HCT116 (cell line): ENCODE measurements around the gene VDAC2. TPM values are rescaled to one million over a fixed set of nuclear protein-coding genes. Genes with fewer than 3 reads are reported as not detected.

Experiments used
- ATAC-seq: fragments of 200-7000 bp; cut with Tn5 transposase; 2 replicates; pipeline ENCODE4 v1.9.1; 2020; ENCODE audit warnings: mild to moderate bottlenecking, moderate library complexity
- BruUV-seq: library from RNA; stranded (reverse); fragments of 400-500 nt; replicated peaks from 2 replicates; lab custom pipeline; 2021; lab: Mats Ljungman, UMichigan
- CTCF ChIA-PET: fragments of 300-600 bp; sonication (Branson Sonifier 250); formaldehyde crosslinking; loops from one replicate; lab custom pipeline; 2021; ENCODE audit warnings: antibody characterized with exemption; lab: Charles Lee
- POLR2A ChIA-PET: fragments of 300-600, 350-600 bp; sonication (Branson Sonifier 250); formaldehyde crosslinking; loops from one replicate; lab custom pipeline; 2021; ENCODE audit warnings: antibody characterized with exemption; lab: Charles Lee
- RAD21 ChIA-PET, 2 experiments: fragments of 300-600 bp; sonication (Branson Sonifier 250); formaldehyde crosslinking; loops; one replicate each; lab custom pipeline; 2023; ENCODE audit warnings: low total read pairs in 2 of 2; ENCODE audit not compliant: uncharacterized antibody in 2 of 2, unreplicated experiment in 2 of 2, low non-redundant PET in 1 of 2; lab: Charles Lee
- DNase-seq: peaks from one replicate; pipeline ENCODE4 v3.0.0-alpha.2; 2010; ENCODE audit warnings: low read depth, low spot score
- H2AFZ ChIP-seq: fragments of 200-600 bp; shearing (Covaris generic), sonication (generic); 2 replicates; pipeline ENCODE4 v1.6.1; 2017; ENCODE audit warnings: low read depth, mixed run types, mixed read lengths, antibody characterized with exemption, low read length; ENCODE audit not compliant: poor library complexity, severe bottlenecking
- H3K27ac ChIP-seq: 2 replicates; pipeline ENCODE4 v1.5.1; 2012; ENCODE audit warnings: low read depth, low read length
- H3K27me3 ChIP-seq: fragments of 200-600 bp; sonication (generic); 2 replicates; pipeline ENCODE4 v1.6.1; 2016; ENCODE audit warnings: mixed run types, low read length, mixed read lengths; ENCODE audit not compliant: insufficient read depth
- H3K36me3 ChIP-seq, 2 experiments: fragments of 200-500 bp in 1 of 2; fragments of 200-600 bp in 1 of 2; sonication (Bioruptor generic) in 1 of 2; sonication (generic) in 1 of 2; 2 replicates each; pipeline versions ENCODE4 v1.5.1 to v1.6.1; 2014 to 2016; ENCODE audit warnings: low read length in 2 of 2, inconsistent platforms in 1 of 2, mixed read lengths in 1 of 2, mixed run types in 1 of 2; ENCODE audit not compliant: insufficient read depth in 2 of 2, control insufficient read depth in 1 of 2
- H3K4me1 ChIP-seq, 2 experiments: fragments of 200-600 bp in 1 of 2; sonication (generic) in 1 of 2; 2 replicates each; pipeline versions ENCODE4 v1.5.1 to v1.6.1; 2012 to 2017; ENCODE audit warnings: low read length in 2 of 2, inconsistent platforms in 1 of 2, mild to moderate bottlenecking in 1 of 2, mixed read lengths in 1 of 2, mixed run types in 1 of 2, moderate library complexity in 1 of 2; ENCODE audit not compliant: insufficient read depth in 2 of 2, control insufficient read depth in 1 of 2
- H3K4me2 ChIP-seq: fragments of 200-600 bp; sonication (generic); 2 replicates; pipeline ENCODE4 v1.6.1; 2017; ENCODE audit warnings: mixed run types, low read length, mixed read lengths
- H3K4me3 ChIP-seq, 2 experiments: fragments of 200-600 bp in 1 of 2; sonication (generic) in 1 of 2; replicated peaks in 1 of 2; 2 replicates each; pipeline ENCODE4 v1.5.1; 2011 to 2016; ENCODE audit warnings: low read length in 2 of 2, control low read depth in 1 of 2, low read depth in 1 of 2, mild to moderate bottlenecking in 1 of 2, mixed read lengths in 1 of 2, mixed run types in 1 of 2
- H3K79me2 ChIP-seq: fragments of 200-600 bp; sonication (generic); 2 replicates; pipeline ENCODE4 v1.6.1; 2017; ENCODE audit warnings: mild to moderate bottlenecking, mixed run types, low read length, moderate library complexity, mixed read lengths; ENCODE audit not compliant: insufficient read depth
- H3K9ac ChIP-seq: fragments of 200-600 bp; sonication (generic); 2 replicates; pipeline ENCODE4 v1.6.1; 2016; ENCODE audit warnings: low read length, mixed read lengths
- H3K9me2 ChIP-seq: fragments of 200-600 bp; sonication (generic), shearing (Covaris generic); 2 replicates; pipeline ENCODE4 v1.6.1; 2017; ENCODE audit warnings: mixed run types, mild to moderate bottlenecking, moderate library complexity; ENCODE audit not compliant: insufficient read depth
- H3K9me3 ChIP-seq, 2 experiments: fragments of 200-500 bp in 1 of 2; fragments of 200-600 bp in 1 of 2; sonication (Bioruptor generic) in 1 of 2; sonication (generic) in 1 of 2; 2 replicates each; pipeline ENCODE4 v1.6.1; 2014 to 2017; ENCODE audit warnings: low read length in 2 of 2, mixed read lengths in 2 of 2, inconsistent platforms in 1 of 2, low read depth in 1 of 2, mild to moderate bottlenecking in 1 of 2, mixed run types in 1 of 2, moderate library complexity in 1 of 2; ENCODE audit not compliant: control insufficient read depth in 1 of 2, insufficient read depth in 1 of 2
- H4K20me1 ChIP-seq: fragments of 200-600 bp; sonication (generic), shearing (Covaris generic); 2 replicates; pipeline ENCODE4 v1.6.1; 2017; ENCODE audit warnings: mixed run types, mild to moderate bottlenecking, moderate library complexity; ENCODE audit not compliant: insufficient read depth
- CBX3 ChIP-seq: IDR thresholded peaks from 2 replicates; pipeline ENCODE4 v1.6.1; 2012; ENCODE audit warnings: low read depth
- CEBPB ChIP-seq: IDR thresholded peaks from 2 replicates; pipeline ENCODE4 v1.6.1; 2012; ENCODE audit warnings: low read depth
- EGR1 ChIP-seq: IDR thresholded peaks from 2 replicates; pipeline ENCODE4 v1.6.1; 2012; ENCODE audit warnings: low read depth
- ELF1 ChIP-seq: IDR thresholded peaks from 2 replicates; pipeline ENCODE4 v1.6.1; 2012; ENCODE audit warnings: low read depth, borderline replicate concordance
- EZH2 ChIP-seq: fragments of 200-600 bp; sonication (generic); IDR thresholded peaks from 2 replicates; pipeline ENCODE4 v1.6.1; 2017; ENCODE audit warnings: antibody characterized with exemption, mixed run types
- EZH2phosphoT487 ChIP-seq: fragments of 200-600 bp; IDR thresholded peaks from 2 replicates; pipeline ENCODE4 v1.6.1; 2018; ENCODE audit warnings: antibody characterized with exemption, borderline replicate concordance
- FOSL1 ChIP-seq: IDR thresholded peaks from 2 replicates; pipeline ENCODE4 v1.6.1; 2012; ENCODE audit warnings: low read depth
- JUND ChIP-seq: IDR thresholded peaks from 2 replicates; pipeline ENCODE4 v1.6.1; 2012
- POLR2A ChIP-seq: IDR thresholded peaks from 2 replicates; pipeline ENCODE4 v1.7.0; 2011; ENCODE audit warnings: borderline replicate concordance; ENCODE audit not compliant: insufficient read depth, insufficient read length; ENCODE audit errors: extremely low read depth
- RAD21 ChIP-seq: IDR thresholded peaks from 2 replicates; pipeline ENCODE4 v1.6.1; 2012; ENCODE audit warnings: low read depth, mild to moderate bottlenecking
- SIN3A ChIP-seq: IDR thresholded peaks from 2 replicates; pipeline ENCODE4 v1.6.1; 2012; ENCODE audit warnings: low read depth
- SP1 ChIP-seq: IDR thresholded peaks from 2 replicates; pipeline ENCODE4 v1.6.1; 2012; ENCODE audit warnings: low read depth
- SRF ChIP-seq: IDR thresholded peaks from 2 replicates; pipeline ENCODE4 v1.6.1; 2012; ENCODE audit warnings: low read depth
- YY1 ChIP-seq: IDR thresholded peaks from 2 replicates; pipeline ENCODE4 v1.6.1; 2011; ENCODE audit warnings: low read length, low read depth, moderate library complexity, mild to moderate bottlenecking; ENCODE audit not compliant: insufficient replicate concordance; ENCODE audit errors: extremely low read depth
- ZFX ChIP-seq: fragments of 450-650 bp; IDR thresholded peaks from 2 replicates; pipeline ENCODE4 v1.6.1; 2017
- intact Hi-C: fragments of 100-400 bp; cut with micrococcal nuclease; formaldehyde crosslinking; loops from 2 replicates; pipeline ENCODE4 v1.10.0; 2022
- total RNA-seq: library from RNA; stranded (reverse); gene quantifications from one replicate; pipeline ENCODE4 v1.2.1, GENCODE V29; 2021; ENCODE audit not compliant: unreplicated experiment
- TF ChIP-seq, protein P1 (sequence below), 3 experiments: fragments of 200-600 bp in 1 of 3; sonication (generic) in 1 of 3; IDR thresholded peaks in 2 of 3; conservative IDR thresholded peaks in 1 of 3; 2 replicates each; pipeline ENCODE4 v1.5.1; 2012 to 2017; ENCODE audit warnings: low read depth in 2 of 3, low read length in 2 of 3, antibody characterized with exemption in 1 of 3, borderline replicate concordance in 1 of 3, control low read depth in 1 of 3, mild to moderate bottlenecking in 1 of 3, mixed read lengths in 1 of 3, mixed run types in 1 of 3, moderate library complexity in 1 of 3; ENCODE audit not compliant: insufficient read depth in 1 of 3
- TF ChIP-seq, protein P2 (sequence below): IDR thresholded peaks from 2 replicates; pipeline ENCODE4 v1.6.1; 2012

The VDAC2 gene
- total RNA-seq, 1 experiment from 2014 or later: 289 TPM

DNA sequence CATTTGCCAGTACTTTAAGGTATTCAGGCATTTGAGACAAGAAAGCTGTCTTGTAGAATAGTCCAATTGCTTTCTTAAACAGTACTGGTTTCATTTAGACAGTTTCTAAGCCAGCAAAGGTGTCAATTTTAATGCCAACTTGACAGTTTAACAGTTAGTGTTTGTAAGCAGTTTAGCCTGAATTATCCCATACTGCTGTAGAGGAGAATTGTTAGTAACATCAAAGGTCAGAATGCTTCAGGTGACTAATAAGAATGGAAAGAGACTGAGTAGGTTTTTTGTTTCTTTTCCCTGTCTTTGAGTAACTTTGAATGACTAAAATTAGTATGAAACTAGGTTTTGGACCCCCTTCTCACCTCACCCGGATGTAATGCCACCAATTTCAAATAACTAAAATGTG lies 29.5 kb upstream of the VDAC2 start:
- Histone ChIP-seq H3K9me3 (no peaks in the 10 kb centered on the region), H2AFZ (no peak overlapping the region), H3K27me3 (no peaks in the 10 kb centered on the region), H3K9me2 (no peaks in the 10 kb centered on the region)
- POLR2A ChIA-PET: no interaction called here
- TF ChIP-seq SIN3A: no peak
- no peak for TF ChIP-seq SRF
- TF ChIP-seq, all 23 proteins: peak for 0
- H3K4me1 ChIP-seq: no peaks in the 10 kb centered on the region
- no peak overlapping the region for H3K27ac ChIP-seq
- H3K4me3 ChIP-seq: no peak overlapping the region
- no peaks in the 10 kb centered on the region; a peak in 1 of 4 replicates for H3K36me3 ChIP-seq
- CTCF ChIA-PET: interaction anchor here (0.6 kb wide), 1 partner anchor 1139 kb away, joined by 3 read pairs; no protein-coding TSS in a partner anchor
- no peak overlapping the region for H3K4me2 ChIP-seq
- H3K79me2 ChIP-seq: no peaks in the 10 kb centered on the region
- no peaks in the 10 kb centered on the region for H4K20me1 ChIP-seq
- H3K9ac ChIP-seq: no peak overlapping the region
- no peak for DNase-seq
- ATAC-seq: no peak
- no TSS peak for BruUV-seq
- RAD21 ChIA-PET: no interaction called here
- intact Hi-C loops: no loop called here

GRCh38 chr10:75186310-75186709 lies 24.3 kb upstream of the VDAC2 start:
- ChIA-PET RAD21 (no interaction called here), CTCF (interaction anchor here (2.7 to 3.7 kb wide), 2 partner anchors 44 to 49 kb away, joined by 14 to 47 read pairs; partner anchors contain the start of gene COMTD1)

More at GRCh38 chr10:75186310-75186709, 24.3 kb upstream of the VDAC2 start:
- no peak overlapping the region for H3K27ac ChIP-seq
- no peak overlapping the region for H3K4me3 ChIP-seq
- no peak overlapping the region for H3K9ac ChIP-seq
- H3K4me2 ChIP-seq: no peak overlapping the region
- H3K9me3 ChIP-seq: no peaks in the 10 kb centered on the region
- no peaks in the 10 kb centered on the region for H3K36me3 ChIP-seq
- ATAC-seq: no peak
- H4K20me1 ChIP-seq: no peaks in the 10 kb centered on the region
- no peaks in the 10 kb centered on the region for H3K27me3 ChIP-seq
- intact Hi-C loops: no loop called here
- POLR2A ChIA-PET: no interaction called here
- H3K4me1 ChIP-seq: 0 out of 4 replicates have a peak, but pooled peaks cover 0 to 2% of the 10 kb centered on the region in 2 experiments
- no peak for DNase-seq
- no peaks in the 10 kb centered on the region for H3K79me2 ChIP-seq
- H2AFZ ChIP-seq: no peak overlapping the region
- BruUV-seq: no TSS peak
- no peak for TF ChIP-seq CBX3
- TF ChIP-seq SIN3A: no peak
- TF ChIP-seq, protein P1, sequence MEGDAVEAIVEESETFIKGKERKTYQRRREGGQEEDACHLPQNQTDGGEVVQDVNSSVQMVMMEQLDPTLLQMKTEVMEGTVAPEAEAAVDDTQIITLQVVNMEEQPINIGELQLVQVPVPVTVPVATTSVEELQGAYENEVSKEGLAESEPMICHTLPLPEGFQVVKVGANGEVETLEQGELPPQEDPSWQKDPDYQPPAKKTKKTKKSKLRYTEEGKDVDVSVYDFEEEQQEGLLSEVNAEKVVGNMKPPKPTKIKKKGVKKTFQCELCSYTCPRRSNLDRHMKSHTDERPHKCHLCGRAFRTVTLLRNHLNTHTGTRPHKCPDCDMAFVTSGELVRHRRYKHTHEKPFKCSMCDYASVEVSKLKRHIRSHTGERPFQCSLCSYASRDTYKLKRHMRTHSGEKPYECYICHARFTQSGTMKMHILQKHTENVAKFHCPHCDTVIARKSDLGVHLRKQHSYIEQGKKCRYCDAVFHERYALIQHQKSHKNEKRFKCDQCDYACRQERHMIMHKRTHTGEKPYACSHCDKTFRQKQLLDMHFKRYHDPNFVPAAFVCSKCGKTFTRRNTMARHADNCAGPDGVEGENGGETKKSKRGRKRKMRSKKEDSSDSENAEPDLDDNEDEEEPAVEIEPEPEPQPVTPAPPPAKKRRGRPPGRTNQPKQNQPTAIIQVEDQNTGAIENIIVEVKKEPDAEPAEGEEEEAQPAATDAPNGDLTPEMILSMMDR (IDR thresholded peaks at IDR 0.05 in 2 of 3, conservative IDR thresholded peaks at IDR 0.05 in 1 of 3; ENCODE audit: borderline replicate concordance in 1 of 3, insufficient read depth in 1 of 3, low read depth in 2 of 3, low read length in 2 of 3): no peak
- TF ChIP-seq POLR2A: no peak
- TF ChIP-seq EZH2phosphoT487: no peak
- no peak for TF ChIP-seq ZFX
- no peak for TF ChIP-seq SRF
- no peak for TF ChIP-seq ELF1
- no peak for TF ChIP-seq YY1
- no peak for TF ChIP-seq EZH2
- TF ChIP-seq, protein P2, sequence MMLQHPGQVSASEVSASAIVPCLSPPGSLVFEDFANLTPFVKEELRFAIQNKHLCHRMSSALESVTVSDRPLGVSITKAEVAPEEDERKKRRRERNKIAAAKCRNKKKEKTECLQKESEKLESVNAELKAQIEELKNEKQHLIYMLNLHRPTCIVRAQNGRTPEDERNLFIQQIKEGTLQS: no peak
- no peak for TF ChIP-seq JUND
- TF ChIP-seq SP1: no peak
- no peak for TF ChIP-seq RAD21
- TF ChIP-seq CEBPB: no peak
- no peak for TF ChIP-seq EGR1
- no peak for TF ChIP-seq FOSL1
- H3K9me2 ChIP-seq: no peaks in the 10 kb centered on the region
